CD4-positive, alpha-beta T cell treated with Interleukin-15 for 4 hours (primary cell): ENCODE results near the gene PPARG.

Experiments used
- DNase-seq: peaks from one replicate; pipeline ENCODE4 v3.0.0-alpha.2; 2020; ENCODE audit warnings: low spot score

Gene PPARG

DNA sequence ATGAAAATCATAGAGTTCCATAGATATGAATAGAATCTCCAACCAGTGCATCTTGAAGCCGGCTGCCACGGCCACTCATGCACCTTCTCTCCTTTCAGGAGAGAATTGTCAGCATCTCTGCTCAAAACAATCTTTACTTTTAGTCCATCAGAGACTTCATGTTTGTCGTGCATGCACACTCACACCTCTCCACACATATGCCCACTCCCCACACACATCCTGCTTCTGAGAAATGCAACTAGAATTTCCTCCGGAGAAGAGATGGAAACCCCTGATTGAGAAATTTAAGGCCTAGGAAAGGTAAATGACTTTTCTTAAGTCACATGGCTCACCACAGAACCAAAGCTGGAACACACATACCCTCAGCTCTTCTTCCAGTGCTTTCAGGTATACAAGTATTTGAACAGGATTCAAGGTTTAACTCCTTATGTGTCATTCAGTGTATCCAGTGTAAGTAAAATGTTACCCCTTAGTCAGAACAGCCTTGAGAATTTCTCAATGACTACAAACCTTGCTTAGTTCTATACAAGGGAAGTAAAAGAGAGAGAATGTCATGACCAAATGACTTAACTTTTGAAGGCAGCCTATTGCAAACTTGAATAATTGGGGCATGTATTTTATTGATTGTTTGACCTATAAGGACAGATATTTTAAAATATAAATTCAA, 126.3 kb downstream of the PPARG start:
- DNase-seq = no peak

- DNase-seq = no peak
Measured at GRCh38 chr3:12416731-12417130, 127.9 kb downstream of the PPARG start.

- no peak for DNase-seq
Measured at GRCh38 chr3:12420393-12420792, 131.5 kb downstream of the PPARG start.

DNA sequence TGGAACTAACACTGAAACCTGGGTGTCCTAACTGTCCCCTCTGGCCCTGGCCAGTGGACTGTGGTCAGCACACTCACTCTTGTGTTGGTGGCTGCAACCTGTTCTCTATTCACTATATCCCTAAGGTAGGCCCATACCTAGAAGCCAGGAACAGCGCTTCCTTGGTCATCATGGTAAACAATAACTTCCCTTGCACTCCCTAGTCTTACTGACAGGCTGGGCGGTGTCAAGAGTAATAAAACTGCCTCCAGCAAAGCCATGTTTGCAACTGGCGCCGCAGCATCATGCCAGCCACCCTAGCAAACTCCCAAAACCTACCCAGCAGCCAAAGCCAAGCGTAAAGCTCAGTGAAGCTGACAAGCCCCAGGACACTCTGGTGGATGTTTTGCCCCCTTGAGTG, 132.3 kb downstream of the PPARG start:
- DNase-seq = no peak

DNA sequence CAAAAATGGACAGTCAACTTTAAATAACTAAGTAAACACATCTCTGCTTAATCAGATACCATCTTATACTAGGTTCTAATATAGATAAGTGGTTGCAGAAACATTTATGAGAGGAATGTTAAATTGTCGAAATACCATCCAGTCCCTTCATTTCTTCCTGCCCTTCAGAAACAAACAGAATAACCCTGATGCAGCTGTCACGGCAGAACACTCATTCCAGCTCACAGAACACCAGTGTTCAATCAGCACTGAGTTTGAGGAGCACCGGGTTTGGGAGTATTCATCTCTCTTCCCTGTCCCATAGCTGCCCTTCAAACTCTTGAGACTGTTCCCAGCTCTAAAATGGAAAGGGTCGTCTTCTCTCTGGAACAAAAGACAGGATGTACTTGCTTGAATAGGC, 134.3 kb downstream of the PPARG start:
- no peak for DNase-seq

DNA sequence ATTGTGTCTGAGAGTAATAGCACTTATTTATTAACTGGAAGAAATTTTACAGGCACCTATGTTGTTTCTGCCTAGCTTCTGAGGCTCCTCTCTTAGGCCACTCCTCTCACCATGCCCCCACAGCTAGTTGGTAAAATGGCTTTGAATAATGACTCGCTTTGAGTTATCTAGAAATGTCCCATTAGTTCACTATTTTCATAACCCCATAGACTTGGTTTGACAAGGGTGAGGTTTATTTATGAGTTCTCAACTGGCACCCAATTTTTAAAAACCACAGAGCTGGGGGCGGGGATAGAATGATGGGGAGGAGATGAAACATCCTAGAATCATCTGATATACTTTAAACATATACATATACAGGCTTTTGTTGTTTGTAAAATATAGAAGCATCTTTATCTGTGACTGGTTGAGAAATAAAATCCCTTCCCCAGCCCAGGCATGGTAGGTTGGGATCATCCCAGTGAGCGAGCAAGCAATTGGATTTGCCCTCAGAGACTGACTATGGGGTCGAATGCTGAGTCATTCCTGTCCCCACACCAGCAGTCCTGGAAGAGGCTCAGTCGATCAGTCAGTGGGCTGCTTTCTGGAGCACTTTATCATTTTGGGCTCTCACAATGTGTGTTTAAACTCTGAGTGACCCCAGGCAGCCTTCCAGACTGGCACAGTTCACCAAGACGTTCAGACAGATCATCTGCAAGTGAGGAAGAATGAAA, 135.2 kb downstream of the PPARG start:
- DNase-seq = no peak

DNA sequence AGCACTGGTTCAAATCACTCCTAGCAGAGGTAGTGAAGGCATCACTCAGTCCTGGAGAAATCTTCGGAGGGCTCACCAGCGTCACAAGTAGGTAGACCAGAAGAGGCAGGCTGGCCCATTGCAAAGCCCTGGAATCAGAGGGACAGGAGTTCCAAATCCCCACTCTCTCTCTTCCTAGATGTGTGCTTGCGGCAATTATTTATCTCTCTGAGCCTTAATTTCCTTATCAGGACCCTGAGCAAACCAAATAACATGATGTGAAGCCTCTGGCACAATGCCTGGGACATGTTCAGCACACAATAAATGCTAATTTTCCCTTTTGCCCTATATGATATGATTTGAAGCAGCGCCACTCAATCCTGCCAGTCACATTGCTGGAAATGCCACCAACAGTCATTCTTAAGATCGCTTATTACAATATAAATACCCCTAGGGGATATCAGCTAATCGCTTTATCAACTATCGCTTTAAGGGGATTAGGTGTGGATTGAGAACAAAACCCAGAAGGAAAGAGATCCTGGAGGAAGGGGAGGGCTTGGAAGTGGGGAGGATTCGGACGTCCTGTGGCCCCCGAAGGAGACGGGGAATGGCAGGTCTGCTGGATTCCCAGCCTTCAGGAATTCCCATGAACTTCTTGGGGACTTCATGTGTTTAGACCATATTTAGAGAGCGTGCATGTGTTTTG, 135.9 kb downstream of the PPARG start:
- DNase-seq = no peak

- no peak for DNase-seq
Measured at GRCh38 chr3:12425850-12426579, 137.1 kb downstream of the PPARG start.

GRCh38 chr3:12427551-12427950, 138.7 kb downstream of the PPARG start:
- DNase-seq = no peak

- DNase-seq = no peak
Measured at GRCh38 chr3:12428126-12428525, 139.3 kb downstream of the PPARG start.

DNA sequence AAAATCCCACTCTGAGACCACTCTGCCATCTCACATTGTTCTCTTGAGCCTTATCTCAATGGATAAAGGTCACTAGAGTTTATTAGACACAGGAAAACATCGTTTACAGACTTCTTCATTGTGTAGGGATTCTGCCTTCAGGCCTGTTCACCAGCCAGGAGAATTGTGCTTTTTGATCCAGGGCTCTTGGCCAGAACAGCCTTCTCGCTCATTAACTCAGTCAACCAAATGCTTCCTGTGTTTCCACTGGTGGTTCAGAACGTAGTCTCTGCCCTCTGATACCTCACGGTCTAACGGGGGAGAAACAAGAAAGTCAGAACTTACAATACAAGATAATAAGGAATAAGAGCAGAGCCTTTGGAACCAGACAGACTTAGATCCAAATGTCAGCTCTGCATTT, 141.2 kb downstream of the PPARG start:
- no peak for DNase-seq

GRCh38 chr3:12433823-12434222, 145.0 kb downstream of the PPARG start:
- DNase-seq = no peak

DNA sequence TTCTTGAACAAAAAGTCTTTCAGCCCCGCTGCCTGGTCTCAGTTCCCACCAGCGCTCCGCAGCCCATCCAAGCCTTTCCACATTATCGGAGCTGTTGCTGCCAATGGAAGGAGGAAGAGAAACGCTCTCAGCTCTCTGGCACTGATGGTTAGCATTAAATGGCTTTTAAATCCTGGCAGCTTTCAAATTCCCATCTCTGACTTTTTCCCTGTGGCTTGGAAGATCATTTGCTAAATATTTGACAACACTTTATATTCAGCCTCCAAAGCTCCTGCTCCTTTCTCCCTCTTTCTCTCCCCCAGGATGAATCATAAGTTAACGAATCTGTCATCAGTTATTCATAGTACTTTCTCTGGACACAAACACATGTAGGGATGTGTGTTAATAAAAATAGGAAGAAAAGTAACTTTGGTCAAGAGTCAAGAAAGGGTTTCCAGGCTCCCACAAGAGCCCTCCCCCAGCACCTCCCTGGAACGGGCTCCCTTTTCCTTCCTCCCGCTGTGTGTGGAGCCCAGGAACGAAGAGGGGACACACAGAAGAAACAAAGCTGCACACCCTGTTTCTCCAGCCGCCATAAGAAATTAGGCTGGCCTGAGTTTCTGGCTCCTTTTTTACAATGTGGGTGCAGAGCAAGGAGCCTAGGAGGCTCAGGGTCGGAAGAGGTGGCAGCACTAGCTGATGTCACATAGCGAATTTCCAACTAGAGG, 147.8 kb downstream of the PPARG start:
- no peak for DNase-seq

DNA sequence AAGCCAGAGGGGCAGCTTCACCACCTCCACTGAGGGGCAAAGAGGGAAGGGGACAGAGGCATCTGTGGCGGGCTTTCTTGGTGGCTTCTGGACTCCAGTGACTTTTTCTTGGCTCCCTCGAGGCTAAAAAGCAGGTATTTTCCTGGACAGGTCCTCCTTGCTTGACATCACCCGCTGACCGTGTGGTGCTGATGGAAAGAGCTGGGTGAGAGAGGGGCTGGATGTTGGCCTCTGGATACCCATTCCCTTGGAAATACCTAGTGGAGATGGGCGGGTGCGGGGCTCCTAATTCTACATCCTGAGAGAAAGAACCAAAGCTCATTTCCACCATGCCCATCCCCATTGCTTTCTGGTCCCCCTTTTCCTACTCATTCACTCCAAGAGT, 148.3 kb downstream of the PPARG start:
- DNase-seq = no peak

DNA sequence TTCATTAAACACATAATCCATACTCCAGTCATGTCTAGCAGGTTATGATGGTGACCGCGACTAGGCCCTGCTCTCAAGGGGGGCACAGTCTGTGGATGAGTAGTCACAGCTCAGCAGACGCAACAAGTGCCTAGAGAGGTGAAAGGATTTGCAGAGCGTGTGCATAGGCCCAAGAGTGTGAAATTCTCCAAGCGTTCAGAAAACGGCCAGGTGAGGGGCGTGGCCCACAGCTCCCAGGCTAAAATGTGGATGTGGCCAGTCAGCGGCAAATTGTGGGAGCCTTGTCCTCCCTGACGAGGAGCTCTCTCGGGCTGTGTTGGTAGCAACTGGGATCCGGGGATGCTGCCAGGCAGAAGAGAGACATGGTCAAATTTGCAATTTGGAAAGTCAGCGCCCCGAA, 149.0 kb downstream of the PPARG start:
- no peak for DNase-seq

GRCh38 chr3:12438318-12438717, 149.4 kb downstream of the PPARG start:
- DNase-seq = no peak

DNA sequence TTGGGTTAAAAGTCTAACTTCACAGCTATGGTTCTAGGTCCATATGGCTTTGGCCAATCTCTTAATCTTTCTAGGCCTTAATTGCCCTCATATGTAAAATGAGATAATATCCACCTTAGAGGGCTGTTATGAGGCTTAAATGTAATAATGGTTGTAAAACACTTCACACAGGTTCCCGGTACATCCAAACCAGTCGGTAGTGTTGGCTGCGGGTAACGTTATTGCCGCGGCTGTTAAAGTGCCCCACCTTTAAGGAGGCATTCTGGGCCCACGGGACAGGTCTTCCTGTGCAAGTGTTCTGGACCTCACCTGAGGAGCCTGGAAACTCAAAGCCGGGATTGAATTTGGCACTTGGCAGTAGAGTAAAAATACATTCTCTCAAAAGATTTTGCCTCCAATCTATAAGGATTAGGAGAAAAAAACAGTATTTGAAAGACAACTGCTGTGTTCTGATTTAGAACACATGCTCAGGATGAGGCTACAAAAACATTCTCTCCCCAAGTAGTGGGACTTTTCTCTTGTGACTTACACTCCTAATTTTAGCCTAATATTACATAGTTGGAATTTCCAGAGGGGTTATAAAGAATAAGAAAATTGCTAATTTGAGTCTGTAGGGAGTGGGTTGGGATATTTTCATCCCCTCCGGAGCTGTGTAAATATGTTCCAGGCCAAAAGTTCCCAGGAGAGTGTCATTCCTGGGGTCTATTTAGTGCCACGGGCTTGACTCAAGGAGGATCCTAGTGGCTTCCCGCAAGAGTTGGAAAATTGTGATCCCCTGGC, 150.5 kb downstream of the PPARG start:
- no peak for DNase-seq

- DNase-seq = no peak
Measured at GRCh38 chr3:12440927-12441714, 152.3 kb downstream of the PPARG start.

DNA sequence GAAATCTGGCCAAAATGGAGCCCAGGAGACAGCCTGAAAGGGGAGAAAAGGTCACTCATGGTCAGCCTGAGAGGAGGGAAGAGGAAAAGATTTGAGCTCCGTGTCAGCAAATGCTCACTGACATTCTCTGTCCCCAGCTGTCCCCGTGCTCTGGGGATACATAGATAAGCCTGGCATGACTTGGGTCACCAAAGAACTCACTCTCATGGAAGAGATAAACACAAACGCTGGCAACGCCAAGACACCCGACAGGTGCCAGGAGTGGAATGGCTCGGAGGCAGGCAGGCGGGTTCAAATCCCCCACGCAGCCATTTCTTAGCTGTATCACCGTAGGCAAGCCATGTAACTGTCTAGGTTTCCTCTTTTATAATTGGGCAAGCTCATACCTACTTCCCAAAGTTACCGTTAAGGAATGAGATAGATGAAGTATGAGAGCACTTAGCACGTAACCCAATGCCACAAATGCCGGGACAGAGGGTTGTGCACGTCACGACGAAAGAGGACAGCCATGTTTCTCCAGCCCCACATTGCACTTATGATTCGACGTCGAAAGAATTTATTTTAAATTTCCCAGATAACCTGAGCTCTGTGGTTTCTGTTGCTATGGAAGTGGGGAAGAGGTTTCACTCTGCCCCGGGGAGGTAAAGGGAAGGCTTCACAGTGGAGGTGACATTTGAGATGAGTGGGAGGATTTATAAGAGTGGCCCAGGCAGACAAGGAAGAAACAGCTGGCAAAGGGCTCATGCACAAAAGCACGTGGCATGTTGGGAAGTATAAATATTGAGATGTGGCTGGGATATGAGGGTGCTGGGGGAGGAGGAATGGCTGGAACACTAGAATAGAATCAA, 154.0 kb downstream of the PPARG start:
- no peak for DNase-seq
